ENCODE results near the gene NHSL1.

The NHSL1 gene

GRCh38 chr6:138387577-138388368 lies 111.5 kb downstream of the NHSL1 start:
- Histone ChIP-seq H3K4me1 (ENCODE audit: insufficient read depth, low read length) (peaks cover 8% of the 10 kb centered on the region; the same call in 1 of the 2 replicates), H3K9ac (ENCODE audit: low read depth, low read length) (no peak overlapping the region), H3K36me3 (ENCODE audit: insufficient read depth, low read length) (no peaks in the 10 kb centered on the region), H3K9me3 (ENCODE audit: control insufficient read depth, insufficient read depth, low read length) (no peaks in the 10 kb centered on the region)

- H3K36me3 ChIP-seq (ENCODE audit: insufficient read depth, low read length) = no peaks in the 10 kb centered on the region
- no peak overlapping the region for H3K9ac ChIP-seq (ENCODE audit: low read depth, low read length)
- H3K9me3 ChIP-seq (ENCODE audit: control insufficient read depth, insufficient read depth, low read length) = no peaks in the 10 kb centered on the region
- H3K4me1 ChIP-seq (ENCODE audit: insufficient read depth, low read length) = peaks cover 8% of the 10 kb centered on the region
These were observed 112.4 kb downstream of the NHSL1 start for GRCh38 chr6:138386897-138387296.

DNA sequence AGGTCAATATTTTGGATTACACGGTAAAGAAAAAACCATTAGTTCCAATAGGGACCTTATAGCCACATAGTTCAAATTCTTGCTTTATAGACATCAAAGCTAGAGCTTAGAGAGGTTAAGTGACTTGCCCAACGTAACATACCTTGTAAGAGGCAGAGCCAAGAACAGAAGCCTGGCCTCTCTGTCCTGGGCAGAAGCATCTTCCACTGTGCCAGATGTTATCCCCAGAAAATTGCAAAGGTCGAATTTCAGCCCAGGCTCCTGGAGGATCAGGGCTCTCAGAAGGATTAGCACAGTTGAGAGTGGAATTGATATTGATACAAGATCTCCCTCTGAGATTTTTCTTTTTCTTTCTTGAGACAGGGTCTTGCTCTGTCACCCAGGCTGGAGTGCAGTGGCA lies 115.5 kb downstream of the NHSL1 start:
- Histone ChIP-seq H3K36me3 (ENCODE audit: insufficient read depth, low read length) (no peaks in the 10 kb centered on the region), H3K9me3 (ENCODE audit: control insufficient read depth, insufficient read depth, low read length) (no peaks in the 10 kb centered on the region), H3K4me1 (ENCODE audit: insufficient read depth, low read length) (peaks cover 3% of the 10 kb centered on the region), H3K9ac (ENCODE audit: low read depth, low read length) (no peak overlapping the region)

DNA sequence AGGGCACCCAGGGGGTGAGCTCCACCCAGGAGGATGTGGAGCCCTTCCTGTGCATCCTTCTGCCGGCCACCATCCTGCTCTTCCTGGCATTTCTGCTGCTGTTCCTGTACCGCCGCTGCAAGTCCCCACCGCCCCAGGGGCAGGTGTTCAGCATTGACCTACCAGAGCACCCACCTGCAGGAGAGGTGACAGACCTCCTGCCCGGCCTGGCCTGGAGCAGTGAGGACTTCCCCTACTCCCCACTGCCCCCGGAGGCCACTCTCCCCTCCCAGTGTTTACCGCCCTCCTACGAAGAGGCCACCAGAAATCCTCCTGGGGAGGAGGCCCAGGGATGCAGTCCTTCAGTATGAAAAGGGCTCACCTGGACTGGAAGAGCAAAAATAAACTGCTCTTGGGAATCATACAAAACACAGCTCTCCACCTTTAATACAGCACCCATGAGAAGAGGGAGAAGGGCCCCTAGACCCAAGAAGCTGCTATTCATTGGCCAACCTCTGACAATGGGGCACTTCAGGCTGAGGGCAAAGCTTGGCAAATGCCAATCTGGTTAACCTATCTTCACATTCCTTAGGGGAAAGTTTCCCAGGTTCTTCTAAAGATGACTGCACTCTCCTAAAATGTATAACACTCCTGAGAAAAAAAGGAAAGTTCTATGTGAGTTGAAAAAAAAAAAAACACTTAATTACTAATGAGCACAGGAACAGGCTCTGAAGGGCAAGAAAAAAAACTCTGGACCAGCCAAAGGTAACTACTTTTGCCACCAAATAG lies 116.6 kb downstream of the NHSL1 start:
- Histone ChIP-seq H3K4me1 (ENCODE audit: insufficient read depth, low read length) (peaks cover 9% of the 10 kb centered on the region), H3K36me3 (ENCODE audit: insufficient read depth, low read length) (no peaks in the 10 kb centered on the region), H3K9ac (ENCODE audit: low read depth, low read length) (no peak overlapping the region), H3K9me3 (ENCODE audit: control insufficient read depth, insufficient read depth, low read length) (no peaks in the 10 kb centered on the region)

- no peaks in the 10 kb centered on the region for H3K9me3 ChIP-seq (ENCODE audit: control insufficient read depth, insufficient read depth, low read length)
- H3K36me3 ChIP-seq (ENCODE audit: insufficient read depth, low read length) = no peaks in the 10 kb centered on the region
- H3K9ac ChIP-seq (ENCODE audit: low read depth, low read length) = no peak overlapping the region
- H3K4me1 ChIP-seq (ENCODE audit: insufficient read depth, low read length) = peaks cover 9% of the 10 kb centered on the region
These were observed 120.8 kb downstream of the NHSL1 start for GRCh38 chr6:138378463-138378862.

DNA sequence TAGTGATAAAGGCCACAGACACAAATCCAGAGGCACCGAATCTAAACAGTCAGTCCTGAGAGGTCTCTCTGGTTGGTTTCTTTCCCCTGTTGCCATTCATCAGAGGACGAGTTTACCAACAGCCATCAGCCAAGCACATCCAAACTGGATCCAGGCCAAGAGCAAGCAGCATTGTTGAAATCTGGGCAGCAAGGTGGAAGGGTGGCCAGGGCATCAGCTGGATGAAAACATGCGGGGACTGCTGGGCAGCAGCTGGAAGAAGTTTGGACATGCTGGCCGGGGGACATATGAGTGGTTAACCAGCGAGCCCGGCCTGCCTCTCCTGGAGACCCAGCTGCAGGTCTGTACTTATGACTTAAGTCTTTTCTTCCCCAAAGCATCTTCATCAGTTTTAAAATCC lies 121.5 kb downstream of the NHSL1 start, which contains the start of gene SMIM28:
SMIM28 (plus strand) TSS at position 62 of the 400 bp plus-strand sequence; CDS start at position 230, 168 bp downstream.
- Histone ChIP-seq H3K36me3 (ENCODE audit: insufficient read depth, low read length) (no peaks in the 10 kb centered on the region), H3K9ac (ENCODE audit: low read depth, low read length) (no peak within 1 kb of the TSS), H3K9me3 (ENCODE audit: control insufficient read depth, insufficient read depth, low read length) (no peaks in the 10 kb centered on the region), H3K4me1 (ENCODE audit: insufficient read depth, low read length) (peaks cover 9% of the 10 kb centered on the region)

DNA sequence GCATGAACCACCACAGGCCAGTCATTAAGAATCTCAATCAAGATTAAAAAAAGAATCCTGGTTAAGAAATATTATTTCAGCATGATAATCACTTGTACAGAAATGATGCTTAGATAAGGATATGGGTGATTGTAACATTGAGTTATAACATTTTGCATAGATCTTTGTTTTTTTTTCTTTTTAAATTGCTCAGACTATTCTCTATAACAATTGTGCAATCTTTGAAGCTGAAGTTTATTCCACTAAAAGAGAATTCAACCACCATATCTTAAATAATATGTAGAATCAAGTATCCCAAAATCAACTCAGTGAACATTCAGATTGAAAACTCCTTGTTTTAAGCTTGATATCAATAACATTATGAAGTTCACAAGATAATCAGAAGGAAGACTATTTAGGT lies 122.3 kb downstream of the NHSL1 start:
- H3K9me3 ChIP-seq (ENCODE audit: control insufficient read depth, insufficient read depth, low read length) = no peaks in the 10 kb centered on the region
- H3K36me3 ChIP-seq (ENCODE audit: insufficient read depth, low read length) = no peaks in the 10 kb centered on the region
- peaks cover 9% of the 10 kb centered on the region; the same call in 1 of the 2 replicates for H3K4me1 ChIP-seq (ENCODE audit: insufficient read depth, low read length)
- H3K9ac ChIP-seq (ENCODE audit: low read depth, low read length) = no peak overlapping the region

DNA sequence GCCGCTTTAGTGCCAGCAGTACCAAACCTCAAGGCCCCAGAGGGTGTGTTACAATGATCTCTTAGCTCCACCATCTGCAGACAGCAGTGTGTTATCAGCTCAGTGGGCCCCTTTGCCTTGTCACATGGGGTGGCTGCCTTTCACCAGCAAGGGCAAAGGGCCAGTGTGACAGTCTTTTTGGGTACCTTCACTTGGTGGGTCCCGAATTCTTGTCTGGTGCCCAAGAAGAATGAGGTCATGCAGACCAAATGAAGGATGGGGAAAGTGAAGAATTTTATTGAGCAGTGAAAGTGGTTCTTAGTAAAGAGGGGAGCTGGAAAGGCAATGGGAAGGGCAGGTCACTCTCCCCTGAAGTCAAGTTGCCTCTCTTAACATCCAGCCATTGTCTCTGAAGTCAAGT lies 124.5 kb downstream of the NHSL1 start:
- Histone ChIP-seq H3K9ac (ENCODE audit: low read depth, low read length) (no peak overlapping the region), H3K36me3 (ENCODE audit: insufficient read depth, low read length) (no peaks in the 10 kb centered on the region), H3K9me3 (ENCODE audit: control insufficient read depth, insufficient read depth, low read length) (no peaks in the 10 kb centered on the region), H3K4me1 (ENCODE audit: insufficient read depth, low read length) (peaks cover 9% of the 10 kb centered on the region; the same call in 1 of the 2 replicates)

DNA sequence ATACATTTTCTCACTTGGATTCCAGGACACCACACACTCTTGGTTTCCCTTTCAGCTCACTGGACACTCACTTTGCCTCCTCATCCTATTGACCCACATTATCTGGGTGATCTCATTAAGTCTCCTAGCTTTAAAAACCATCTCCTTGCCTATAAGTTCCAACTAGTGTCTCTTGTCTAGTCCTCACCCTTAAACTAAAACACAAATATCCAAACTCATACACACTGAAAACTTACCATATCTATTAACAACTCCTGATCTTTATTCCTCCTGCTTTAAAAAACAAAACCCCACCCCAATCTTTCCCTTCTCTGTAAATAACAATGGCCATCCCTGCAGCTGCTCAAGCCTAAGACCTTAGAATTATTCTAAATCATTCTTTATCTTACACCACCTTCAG lies 125.1 kb downstream of the NHSL1 start:
- Histone ChIP-seq H3K9ac (ENCODE audit: low read depth, low read length) (no peak overlapping the region), H3K9me3 (ENCODE audit: control insufficient read depth, insufficient read depth, low read length) (no peaks in the 10 kb centered on the region), H3K36me3 (ENCODE audit: insufficient read depth, low read length) (no peaks in the 10 kb centered on the region), H3K4me1 (ENCODE audit: insufficient read depth, low read length) (peaks cover 9% of the 10 kb centered on the region; the same call in 1 of the 2 replicates)

DNA sequence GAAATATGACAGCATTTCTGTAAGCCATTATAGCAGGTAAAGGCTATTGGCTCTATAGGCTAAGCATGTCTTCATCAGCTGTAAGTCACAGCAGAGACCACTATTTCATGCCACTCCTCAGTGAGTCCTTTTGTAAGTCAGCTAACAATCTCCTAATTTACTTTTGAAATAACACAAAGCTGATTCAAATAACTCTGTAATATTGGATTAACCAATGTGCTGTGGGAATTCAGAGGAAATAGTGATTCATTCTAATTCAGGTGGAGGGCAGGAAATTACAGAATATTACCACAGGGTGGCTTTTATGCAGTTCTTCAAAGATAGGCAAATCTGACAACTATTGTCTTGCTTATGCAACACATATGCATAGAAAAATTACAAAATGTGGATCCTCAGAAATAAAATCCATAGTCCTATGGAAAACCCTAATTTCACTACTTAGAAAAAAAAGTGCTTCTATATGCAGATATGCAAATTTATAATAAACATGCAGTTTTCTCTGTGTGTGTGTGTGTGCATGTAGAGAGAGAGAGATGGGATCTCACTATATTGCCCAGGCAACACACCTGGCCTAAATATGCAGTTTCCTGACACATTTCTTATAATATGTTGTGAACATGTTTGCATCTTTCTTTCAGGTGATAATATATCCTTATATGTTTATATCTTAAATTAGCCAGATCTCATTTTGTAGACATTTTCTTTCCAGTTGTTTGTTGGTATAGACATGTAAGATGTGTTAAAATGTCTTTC lies 126.4 kb downstream of the NHSL1 start:
- H3K9me3 ChIP-seq (ENCODE audit: control insufficient read depth, insufficient read depth, low read length) = no peaks in the 10 kb centered on the region
- H3K9ac ChIP-seq (ENCODE audit: low read depth, low read length) = no peak overlapping the region
- H3K36me3 ChIP-seq (ENCODE audit: insufficient read depth, low read length) = no peaks in the 10 kb centered on the region
- H3K4me1 ChIP-seq (ENCODE audit: insufficient read depth, low read length) = 0 out of 2 replicates have a peak, but pooled peaks cover 2% of the 10 kb centered on the region

Measured in ES-I3 (cell line).